Chondrocyte (in vitro differentiated cells): Measurements from ENCODE around the gene C19orf18. TPM values are rescaled to one million over a fixed set of nuclear protein-coding genes. Genes with fewer than 3 reads are reported as not detected.

ENCODE experiments used
- DNase-seq: peaks from one replicate; pipeline ENCODE4 v3.0.0; 2021; ENCODE audit warnings: mixed read lengths, low spot score
- H3K27ac Mint-ChIP-seq: one replicate; pipeline ENCODE4 v1.8.0; 2021; ENCODE audit warnings: mild to moderate bottlenecking, moderate library complexity, mixed read lengths; ENCODE audit not compliant: unreplicated experiment
- H3K27me3 Mint-ChIP-seq: 2 replicates; pipeline ENCODE4 v1.8.0; 2021; ENCODE audit warnings: low read depth, mixed read lengths
- H3K36me3 Mint-ChIP-seq: 2 replicates; pipeline ENCODE4 v1.8.0; 2021; ENCODE audit warnings: low read depth, mixed read lengths
- H3K4me1 Mint-ChIP-seq: 2 replicates; pipeline ENCODE4 v1.8.0; 2021; ENCODE audit warnings: low read depth, mild to moderate bottlenecking, mixed read lengths
- H3K4me3 Mint-ChIP-seq: one replicate; pipeline ENCODE4 v1.8.0; 2021; ENCODE audit warnings: mild to moderate bottlenecking, moderate library complexity, mixed read lengths; ENCODE audit not compliant: unreplicated experiment
- H3K9me3 Mint-ChIP-seq: 2 replicates; pipeline ENCODE4 v1.8.0; 2021; ENCODE audit warnings: low read depth, mixed read lengths
- CTCF ChIP-seq: fragments of 200-600 bp; sonication (generic); IDR thresholded peaks from 2 replicates; pipeline ENCODE4 v1.5.0; 2021; ENCODE audit warnings: antibody characterized with exemption, mild to moderate bottlenecking, moderate library complexity
- total RNA-seq: library from RNA; stranded (reverse); gene quantifications from 3 replicates; pipeline ENCODE4 v1.2.1, GENCODE V29; 2021

The C19orf18 gene
- total RNA-seq, 1 donor from 2014 or later = 1.7 TPM

DNA sequence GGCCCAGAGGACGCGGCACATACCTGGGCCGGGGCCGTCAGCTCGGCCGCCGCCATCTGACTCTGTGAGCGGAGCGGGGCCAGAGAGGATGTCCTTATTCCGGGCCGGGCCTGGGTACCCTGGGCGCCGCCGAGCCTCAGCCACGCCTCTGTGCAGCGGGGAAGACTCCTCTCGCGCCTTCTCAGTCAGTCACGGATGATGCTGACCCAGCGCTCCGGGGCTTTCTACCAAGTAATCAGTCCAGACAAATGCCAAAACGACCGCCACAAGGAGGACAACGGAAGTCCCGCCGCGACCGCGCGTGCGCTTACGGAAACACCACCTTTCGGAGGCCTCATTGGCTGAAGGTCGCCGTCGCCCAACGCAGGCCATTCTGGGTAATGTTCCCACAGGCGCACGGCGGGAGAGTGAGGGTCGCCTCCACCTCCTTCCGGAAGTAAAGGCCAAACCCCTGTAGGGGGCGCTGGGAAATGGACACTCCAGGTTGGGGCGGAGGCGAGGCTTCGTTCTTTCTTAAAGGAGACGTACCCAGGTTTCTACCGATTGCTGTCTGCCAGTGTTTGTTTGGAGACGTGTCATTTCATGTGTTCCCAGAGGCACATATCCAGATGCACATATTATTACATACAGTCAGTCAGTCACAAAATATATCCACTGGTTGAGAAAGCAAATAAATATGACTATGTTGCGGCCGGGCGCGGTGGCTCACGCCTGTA lies 26.8 kb downstream of the C19orf18 start, which contains the start of gene ZNF256:
Gene ZNF256 (minus strand): TSS at position 288 of the 716 bp plus-strand sequence. CDS start 232 bp downstream, at position 56.
- Mint-ChIP-seq H3K4me3 (peak within 1 kb of the TSS; percentile 89), H3K27me3 (no peaks in the 10 kb centered on the region), H3K4me1 (peaks cover 18% of the 10 kb centered on the region), H3K27ac (peak within 1 kb of the TSS; percentile 90), H3K36me3 (peaks cover 19% of the 10 kb centered on the region), H3K9me3 (peaks cover 41% of the 10 kb centered on the region)
- peak; percentile 82 for TF ChIP-seq CTCF
- peak; percentile 98 for DNase-seq

GRCh38 chr19:57947088-57947418 lies 27.3 kb downstream of the C19orf18 start:
- Mint-ChIP-seq H3K4me1 (peaks cover 18% of the 10 kb centered on the region), H3K27ac (no peak overlapping the region), H3K36me3 (peaks cover 24% of the 10 kb centered on the region), H3K27me3 (no peaks in the 10 kb centered on the region), H3K4me3 (peak overlapping the region; percentile 89), H3K9me3 (peaks cover 46% of the 10 kb centered on the region)
- TF ChIP-seq CTCF = no peak
- DNase-seq = no peak

DNA sequence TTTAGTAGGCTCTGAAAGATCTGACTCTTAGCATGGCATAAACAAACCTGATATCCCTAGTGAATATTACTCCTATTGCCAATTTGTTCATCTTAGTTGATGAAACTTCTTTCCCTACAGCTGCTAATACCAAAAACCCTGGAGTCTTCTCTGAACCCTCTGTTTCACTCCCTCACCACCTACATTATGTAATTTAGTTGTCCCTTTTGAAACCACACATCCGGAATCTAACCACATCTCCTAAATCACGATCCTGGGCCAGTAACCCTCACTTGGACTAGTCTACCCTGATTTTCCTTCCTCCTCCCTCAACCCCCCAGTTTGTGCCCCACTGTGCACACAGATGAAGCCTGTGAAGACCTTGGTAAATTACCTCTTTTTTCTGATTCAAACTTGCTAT lies 28.0 kb downstream of the C19orf18 start:
- H3K9me3 Mint-ChIP-seq = peaks cover 48% of the 10 kb centered on the region
- H3K27ac Mint-ChIP-seq = peak overlapping the region; percentile 64
- TF ChIP-seq CTCF = no peak
- peaks cover 18% of the 10 kb centered on the region for H3K4me1 Mint-ChIP-seq
- DNase-seq = no peak
- peak overlapping the region; percentile 89 for H3K4me3 Mint-ChIP-seq
- H3K27me3 Mint-ChIP-seq = no peaks in the 10 kb centered on the region
- peaks cover 32% of the 10 kb centered on the region for H3K36me3 Mint-ChIP-seq

DNA sequence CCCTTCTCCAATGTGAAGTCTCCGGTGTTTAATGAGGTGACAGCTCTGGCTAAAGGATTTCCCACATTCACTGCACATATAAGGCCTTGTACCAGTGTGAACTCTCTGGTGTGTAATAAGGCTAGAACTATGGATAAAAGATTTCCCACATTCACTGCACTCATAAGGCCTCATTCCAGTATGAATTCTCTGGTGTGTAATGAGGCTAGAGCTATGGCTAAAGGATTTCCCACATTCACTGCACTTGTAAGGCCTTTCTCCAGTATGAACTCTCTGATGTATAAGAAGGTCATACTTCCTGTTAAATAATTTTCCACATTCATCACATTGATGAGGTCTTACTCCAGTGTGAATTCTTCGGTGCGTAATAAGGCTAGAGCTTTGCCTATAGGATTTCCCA lies 32.7 kb downstream of the C19orf18 start:
- Mint-ChIP-seq H3K27ac (no peak overlapping the region), H3K9me3 (peaks cover 62% of the 10 kb centered on the region), H3K4me3 (no peak overlapping the region), H3K27me3 (no peaks in the 10 kb centered on the region), H3K36me3 (peaks cover 47% of the 10 kb centered on the region), H3K4me1 (peaks cover 10% of the 10 kb centered on the region)
- DNase-seq = no peak
- TF ChIP-seq CTCF = no peak

DNA sequence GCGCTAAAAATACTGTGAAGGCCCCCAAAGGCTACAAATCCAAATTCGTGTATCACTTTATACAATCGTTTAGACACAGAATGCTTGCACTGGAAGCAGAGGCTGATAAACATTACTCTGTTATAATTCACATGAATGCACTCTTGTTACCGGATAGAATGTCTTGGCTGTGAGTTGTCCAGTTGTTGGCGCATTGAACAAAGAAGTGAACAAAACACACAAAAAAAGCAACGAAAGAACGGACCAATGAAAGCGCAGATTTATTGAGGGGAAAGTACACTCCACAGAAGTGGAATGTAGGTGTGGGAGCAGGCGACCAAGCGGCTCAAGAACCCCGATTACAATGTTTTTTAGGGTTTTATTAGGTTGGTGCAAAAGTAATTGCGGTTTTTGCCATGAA lies 38.6 kb downstream of the C19orf18 start:
- no peak overlapping the region for H3K27ac Mint-ChIP-seq
- H3K9me3 Mint-ChIP-seq = peaks cover 39% of the 10 kb centered on the region
- H3K4me3 Mint-ChIP-seq = no peak overlapping the region
- peaks cover 12% of the 10 kb centered on the region for H3K4me1 Mint-ChIP-seq
- peaks cover 38% of the 10 kb centered on the region for H3K36me3 Mint-ChIP-seq
- TF ChIP-seq CTCF = no peak
- DNase-seq = no peak
- H3K27me3 Mint-ChIP-seq = no peaks in the 10 kb centered on the region
